ENCODE measurements around the gene FKBP15. TPM values are rescaled to one million over a fixed set of nuclear protein-coding genes. Genes with fewer than 3 reads are reported as not detected.

Gene FKBP15
- total and polyA plus RNA-seq, 2 of the 13 experiments (the other 11 are each of a cell fraction or from before 2014, with no cell fraction given): 12.3 to 18.6 TPM

DNA sequence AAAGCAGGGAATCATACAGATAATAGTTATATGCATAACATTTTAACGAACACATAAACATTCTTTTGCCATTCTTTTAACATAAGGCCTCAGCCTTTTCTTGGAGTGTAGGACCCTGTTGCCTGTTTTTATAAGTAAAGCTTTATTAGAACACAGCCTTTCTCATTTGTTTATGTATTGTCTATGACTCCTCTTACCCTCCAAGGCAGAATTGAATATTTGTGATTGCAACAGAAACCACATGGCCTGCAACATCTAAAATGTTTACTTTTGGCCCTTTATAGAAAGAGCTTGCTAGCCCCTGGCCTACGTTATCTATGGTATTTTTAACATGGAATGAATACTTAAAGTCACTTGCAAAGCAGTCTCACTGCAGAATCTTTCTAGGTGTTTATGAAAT, 2.9 kb upstream of the FKBP15 start (continued):
- TF ChIP-seq XRCC5 (optimal IDR thresholded peaks at IDR 0.05; ENCODE audit: low read length) (no peak), ZNF737 (CRISPR knock-in tag; IDR thresholded peaks at IDR 0.05; ENCODE audit: borderline replicate concordance) (no peak), NBN (conservative IDR thresholded peaks at IDR 0.05) (no peak), ZNF543 (CRISPR knock-in tag; IDR thresholded peaks at IDR 0.05) (no peak), FOXO1 (CRISPR knock-in tag; IDR thresholded peaks at IDR 0.05) (no peak), ZNF354B (CRISPR knock-in tag; IDR thresholded peaks at IDR 0.05) (no peak)
- TF ChIP-seq, protein P1, sequence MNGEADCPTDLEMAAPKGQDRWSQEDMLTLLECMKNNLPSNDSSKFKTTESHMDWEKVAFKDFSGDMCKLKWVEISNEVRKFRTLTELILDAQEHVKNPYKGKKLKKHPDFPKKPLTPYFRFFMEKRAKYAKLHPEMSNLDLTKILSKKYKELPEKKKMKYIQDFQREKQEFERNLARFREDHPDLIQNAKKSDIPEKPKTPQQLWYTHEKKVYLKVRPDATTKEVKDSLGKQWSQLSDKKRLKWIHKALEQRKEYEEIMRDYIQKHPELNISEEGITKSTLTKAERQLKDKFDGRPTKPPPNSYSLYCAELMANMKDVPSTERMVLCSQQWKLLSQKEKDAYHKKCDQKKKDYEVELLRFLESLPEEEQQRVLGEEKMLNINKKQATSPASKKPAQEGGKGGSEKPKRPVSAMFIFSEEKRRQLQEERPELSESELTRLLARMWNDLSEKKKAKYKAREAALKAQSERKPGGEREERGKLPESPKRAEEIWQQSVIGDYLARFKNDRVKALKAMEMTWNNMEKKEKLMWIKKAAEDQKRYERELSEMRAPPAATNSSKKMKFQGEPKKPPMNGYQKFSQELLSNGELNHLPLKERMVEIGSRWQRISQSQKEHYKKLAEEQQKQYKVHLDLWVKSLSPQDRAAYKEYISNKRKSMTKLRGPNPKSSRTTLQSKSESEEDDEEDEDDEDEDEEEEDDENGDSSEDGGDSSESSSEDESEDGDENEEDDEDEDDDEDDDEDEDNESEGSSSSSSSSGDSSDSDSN (CRISPR knock-in tag; IDR thresholded peaks at IDR 0.05): no peak
- TF ChIP-seq, protein P2, sequence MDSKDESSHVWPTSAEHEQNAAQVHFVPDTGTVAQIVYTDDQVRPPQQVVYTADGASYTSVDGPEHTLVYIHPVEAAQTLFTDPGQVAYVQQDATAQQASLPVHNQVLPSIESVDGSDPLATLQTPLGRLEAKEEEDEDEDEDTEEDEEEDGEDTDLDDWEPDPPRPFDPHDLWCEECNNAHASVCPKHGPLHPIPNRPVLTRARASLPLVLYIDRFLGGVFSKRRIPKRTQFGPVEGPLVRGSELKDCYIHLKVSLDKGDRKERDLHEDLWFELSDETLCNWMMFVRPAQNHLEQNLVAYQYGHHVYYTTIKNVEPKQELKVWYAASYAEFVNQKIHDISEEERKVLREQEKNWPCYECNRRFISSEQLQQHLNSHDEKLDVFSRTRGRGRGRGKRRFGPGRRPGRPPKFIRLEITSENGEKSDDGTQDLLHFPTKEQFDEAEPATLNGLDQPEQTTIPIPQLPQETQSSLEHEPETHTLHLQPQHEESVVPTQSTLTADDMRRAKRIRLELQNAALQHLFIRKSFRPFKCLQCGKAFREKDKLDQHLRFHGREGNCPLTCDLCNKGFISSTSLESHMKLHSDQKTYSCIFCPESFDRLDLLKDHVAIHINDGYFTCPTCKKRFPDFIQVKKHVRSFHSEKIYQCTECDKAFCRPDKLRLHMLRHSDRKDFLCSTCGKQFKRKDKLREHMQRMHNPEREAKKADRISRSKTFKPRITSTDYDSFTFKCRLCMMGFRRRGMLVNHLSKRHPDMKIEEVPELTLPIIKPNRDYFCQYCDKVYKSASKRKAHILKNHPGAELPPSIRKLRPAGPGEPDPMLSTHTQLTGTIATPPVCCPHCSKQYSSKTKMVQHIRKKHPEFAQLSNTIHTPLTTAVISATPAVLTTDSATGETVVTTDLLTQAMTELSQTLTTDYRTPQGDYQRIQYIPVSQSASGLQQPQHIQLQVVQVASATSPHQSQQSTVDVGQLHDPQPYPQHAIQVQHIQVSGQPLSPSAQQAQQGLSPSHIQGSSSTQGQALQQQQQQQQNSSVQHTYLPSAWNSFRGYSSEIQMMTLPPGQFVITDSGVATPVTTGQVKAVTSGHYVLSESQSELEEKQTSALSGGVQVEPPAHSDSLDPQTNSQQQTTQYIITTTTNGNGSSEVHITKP (CRISPR knock-in tag; IDR thresholded peaks at IDR 0.05; ENCODE audit: low read depth): no peak
- TF ChIP-seq, protein P3, sequence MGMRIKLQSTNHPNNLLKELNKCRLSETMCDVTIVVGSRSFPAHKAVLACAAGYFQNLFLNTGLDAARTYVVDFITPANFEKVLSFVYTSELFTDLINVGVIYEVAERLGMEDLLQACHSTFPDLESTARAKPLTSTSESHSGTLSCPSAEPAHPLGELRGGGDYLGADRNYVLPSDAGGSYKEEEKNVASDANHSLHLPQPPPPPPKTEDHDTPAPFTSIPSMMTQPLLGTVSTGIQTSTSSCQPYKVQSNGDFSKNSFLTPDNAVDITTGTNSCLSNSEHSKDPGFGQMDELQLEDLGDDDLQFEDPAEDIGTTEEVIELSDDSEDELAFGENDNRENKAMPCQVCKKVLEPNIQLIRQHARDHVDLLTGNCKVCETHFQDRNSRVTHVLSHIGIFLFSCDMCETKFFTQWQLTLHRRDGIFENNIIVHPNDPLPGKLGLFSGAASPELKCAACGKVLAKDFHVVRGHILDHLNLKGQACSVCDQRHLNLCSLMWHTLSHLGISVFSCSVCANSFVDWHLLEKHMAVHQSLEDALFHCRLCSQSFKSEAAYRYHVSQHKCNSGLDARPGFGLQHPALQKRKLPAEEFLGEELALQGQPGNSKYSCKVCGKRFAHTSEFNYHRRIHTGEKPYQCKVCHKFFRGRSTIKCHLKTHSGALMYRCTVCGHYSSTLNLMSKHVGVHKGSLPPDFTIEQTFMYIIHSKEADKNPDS (CRISPR knock-in tag; IDR thresholded peaks at IDR 0.05): no peak
- TF ChIP-seq, protein P4, sequence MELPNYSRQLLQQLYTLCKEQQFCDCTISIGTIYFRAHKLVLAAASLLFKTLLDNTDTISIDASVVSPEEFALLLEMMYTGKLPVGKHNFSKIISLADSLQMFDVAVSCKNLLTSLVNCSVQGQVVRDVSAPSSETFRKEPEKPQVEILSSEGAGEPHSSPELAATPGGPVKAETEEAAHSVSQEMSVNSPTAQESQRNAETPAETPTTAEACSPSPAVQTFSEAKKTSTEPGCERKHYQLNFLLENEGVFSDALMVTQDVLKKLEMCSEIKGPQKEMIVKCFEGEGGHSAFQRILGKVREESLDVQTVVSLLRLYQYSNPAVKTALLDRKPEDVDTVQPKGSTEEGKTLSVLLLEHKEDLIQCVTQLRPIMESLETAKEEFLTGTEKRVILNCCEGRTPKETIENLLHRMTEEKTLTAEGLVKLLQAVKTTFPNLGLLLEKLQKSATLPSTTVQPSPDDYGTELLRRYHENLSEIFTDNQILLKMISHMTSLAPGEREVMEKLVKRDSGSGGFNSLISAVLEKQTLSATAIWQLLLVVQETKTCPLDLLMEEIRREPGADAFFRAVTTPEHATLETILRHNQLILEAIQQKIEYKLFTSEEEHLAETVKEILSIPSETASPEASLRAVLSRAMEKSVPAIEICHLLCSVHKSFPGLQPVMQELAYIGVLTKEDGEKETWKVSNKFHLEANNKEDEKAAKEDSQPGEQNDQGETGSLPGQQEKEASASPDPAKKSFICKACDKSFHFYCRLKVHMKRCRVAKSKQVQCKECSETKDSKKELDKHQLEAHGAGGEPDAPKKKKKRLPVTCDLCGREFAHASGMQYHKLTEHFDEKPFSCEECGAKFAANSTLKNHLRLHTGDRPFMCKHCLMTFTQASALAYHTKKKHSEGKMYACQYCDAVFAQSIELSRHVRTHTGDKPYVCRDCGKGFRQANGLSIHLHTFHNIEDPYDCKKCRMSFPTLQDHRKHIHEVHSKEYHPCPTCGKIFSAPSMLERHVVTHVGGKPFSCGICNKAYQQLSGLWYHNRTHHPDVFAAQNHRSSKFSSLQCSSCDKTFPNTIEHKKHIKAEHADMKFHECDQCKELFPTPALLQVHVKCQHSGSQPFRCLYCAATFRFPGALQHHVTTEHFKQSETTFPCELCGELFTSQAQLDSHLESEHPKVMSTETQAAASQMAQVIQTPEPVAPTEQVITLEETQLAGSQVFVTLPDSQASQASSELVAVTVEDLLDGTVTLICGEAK (IDR thresholded peaks at IDR 0.05): peak; percentile 51
- TF ChIP-seq, protein P4 (CRISPR knock-in tag; IDR thresholded peaks at IDR 0.05): peak; percentile 61; the same call in 1 of the 2 replicates

All from HepG2 (cell line).